NOMO-1 treated with DMSO at 0.1 percent for 48 hours (cell line): Measurements from ENCODE around the gene TMEM225B.
"Not testable (repeated sequence)": the region's sequence is repeated elsewhere in the genome, so short reads cannot be mapped to it uniquely, and the experiment has no call there.

Source experiments
- DNase-seq: peaks from one replicate; lab custom pipeline; 2025; ENCODE audit not compliant: unreplicated experiment; lab: John Stamatoyannopoulos, UW

TMEM225B gene

GRCh38 chr7:99653754-99654153, 55.7 kb downstream of the TMEM225B start:
- DNase-seq: no peak

GRCh38 chr7:99654626-99655025, 56.6 kb downstream of the TMEM225B start:
- not testable (repeated sequence) for DNase-seq

GRCh38 chr7:99657879-99658278, 59.8 kb downstream of the TMEM225B start:
- not testable (repeated sequence) for DNase-seq
